HepG2 (cell line): ENCODE results near the gene RIN3.

Experiments used
- BRCA1 ChIP-seq: sonication (generic); formaldehyde crosslinking; IDR thresholded peaks from 2 replicates; pipeline ENCODE4 v1.4.0; 2020; ENCODE audit warnings: missing genetic modification reagents
- ESRRA ChIP-seq: sonication (generic); formaldehyde crosslinking; IDR thresholded peaks from 2 replicates; pipeline ENCODE4 v1.5.1; 2020; ENCODE audit warnings: mild to moderate bottlenecking, low read depth, missing genetic modification reagents
- HIVEP1 ChIP-seq: sonication (generic); formaldehyde crosslinking; IDR thresholded peaks from 2 replicates; pipeline ENCODE4 v1.4.0; 2020; ENCODE audit warnings: mild to moderate bottlenecking, missing genetic modification reagents
- POLR2AphosphoS5 ChIP-seq: IDR thresholded peaks from 2 replicates; pipeline ENCODE4 v1.6.1; 2012; ENCODE audit warnings: low read depth, low read length
- TAF1 ChIP-seq: sonication (generic); formaldehyde crosslinking; IDR thresholded peaks from 2 replicates; pipeline ENCODE4 v1.4.0; 2020; ENCODE audit warnings: missing genetic modification reagents
- ZNF562 ChIP-seq: sonication (generic); formaldehyde crosslinking; IDR thresholded peaks from 2 replicates; pipeline ENCODE4 v1.8.0; 2022; ENCODE audit warnings: missing genetic modification reagents, borderline replicate concordance
- TF ChIP-seq, protein P1 (sequence below): sonication (generic); formaldehyde crosslinking; IDR thresholded peaks from 2 replicates; pipeline ENCODE4 v1.5.1; 2020; ENCODE audit warnings: mild to moderate bottlenecking, missing genetic modification reagents, moderate library complexity
- TF ChIP-seq, protein P2 (sequence below): sonication (generic); formaldehyde crosslinking; IDR thresholded peaks from 2 replicates; pipeline ENCODE4 v1.4.0; 2020; ENCODE audit warnings: missing genetic modification reagents, borderline replicate concordance
- TF ChIP-seq, protein P3 (sequence below): IDR thresholded peaks from 2 replicates; pipeline ENCODE4 v1.6.1; 2016; ENCODE audit warnings: low read depth

DNA sequence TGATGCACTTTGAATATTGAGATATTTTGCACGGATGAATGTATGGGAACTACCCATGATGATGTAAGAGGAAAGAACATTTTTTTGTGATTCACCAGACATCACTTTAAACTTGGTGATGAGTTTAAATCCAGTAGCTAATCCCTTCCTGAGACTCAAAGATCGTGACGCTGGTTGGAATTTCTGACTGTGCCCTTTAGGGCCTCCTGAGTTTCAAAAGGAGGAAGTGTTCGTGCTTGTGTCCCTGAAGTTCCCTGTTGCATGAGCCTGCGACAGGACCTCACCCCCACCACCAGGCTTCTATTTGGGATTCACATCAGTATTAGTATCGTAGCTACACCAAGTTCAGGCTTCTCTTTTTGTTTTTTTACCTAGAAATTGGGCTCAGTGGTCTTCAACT lies 18.6 kb upstream of the RIN3 start:
- TF ChIP-seq, protein P1, sequence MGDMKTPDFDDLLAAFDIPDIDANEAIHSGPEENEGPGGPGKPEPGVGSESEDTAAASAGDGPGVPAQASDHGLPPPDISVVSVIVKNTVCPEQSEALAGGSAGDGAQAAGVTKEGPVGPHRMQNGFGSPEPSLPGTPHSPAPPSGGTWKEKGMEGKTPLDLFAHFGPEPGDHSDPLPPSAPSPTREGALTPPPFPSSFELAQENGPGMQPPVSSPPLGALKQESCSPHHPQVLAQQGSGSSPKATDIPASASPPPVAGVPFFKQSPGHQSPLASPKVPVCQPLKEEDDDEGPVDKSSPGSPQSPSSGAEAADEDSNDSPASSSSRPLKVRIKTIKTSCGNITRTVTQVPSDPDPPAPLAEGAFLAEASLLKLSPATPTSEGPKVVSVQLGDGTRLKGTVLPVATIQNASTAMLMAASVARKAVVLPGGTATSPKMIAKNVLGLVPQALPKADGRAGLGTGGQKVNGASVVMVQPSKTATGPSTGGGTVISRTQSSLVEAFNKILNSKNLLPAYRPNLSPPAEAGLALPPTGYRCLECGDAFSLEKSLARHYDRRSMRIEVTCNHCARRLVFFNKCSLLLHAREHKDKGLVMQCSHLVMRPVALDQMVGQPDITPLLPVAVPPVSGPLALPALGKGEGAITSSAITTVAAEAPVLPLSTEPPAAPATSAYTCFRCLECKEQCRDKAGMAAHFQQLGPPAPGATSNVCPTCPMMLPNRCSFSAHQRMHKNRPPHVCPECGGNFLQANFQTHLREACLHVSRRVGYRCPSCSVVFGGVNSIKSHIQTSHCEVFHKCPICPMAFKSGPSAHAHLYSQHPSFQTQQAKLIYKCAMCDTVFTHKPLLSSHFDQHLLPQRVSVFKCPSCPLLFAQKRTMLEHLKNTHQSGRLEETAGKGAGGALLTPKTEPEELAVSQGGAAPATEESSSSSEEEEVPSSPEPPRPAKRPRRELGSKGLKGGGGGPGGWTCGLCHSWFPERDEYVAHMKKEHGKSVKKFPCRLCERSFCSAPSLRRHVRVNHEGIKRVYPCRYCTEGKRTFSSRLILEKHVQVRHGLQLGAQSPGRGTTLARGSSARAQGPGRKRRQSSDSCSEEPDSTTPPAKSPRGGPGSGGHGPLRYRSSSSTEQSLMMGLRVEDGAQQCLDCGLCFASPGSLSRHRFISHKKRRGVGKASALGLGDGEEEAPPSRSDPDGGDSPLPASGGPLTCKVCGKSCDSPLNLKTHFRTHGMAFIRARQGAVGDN (CRISPR knock-in tag): no peak
- TF ChIP-seq POLR2AphosphoS5 (no peak), ZNF562 (CRISPR knock-in tag) (no peak), HIVEP1 (CRISPR knock-in tag) (no peak), BRCA1 (no peak), ESRRA (no peak), TAF1 (CRISPR knock-in tag) (no peak)
- TF ChIP-seq, protein P2, sequence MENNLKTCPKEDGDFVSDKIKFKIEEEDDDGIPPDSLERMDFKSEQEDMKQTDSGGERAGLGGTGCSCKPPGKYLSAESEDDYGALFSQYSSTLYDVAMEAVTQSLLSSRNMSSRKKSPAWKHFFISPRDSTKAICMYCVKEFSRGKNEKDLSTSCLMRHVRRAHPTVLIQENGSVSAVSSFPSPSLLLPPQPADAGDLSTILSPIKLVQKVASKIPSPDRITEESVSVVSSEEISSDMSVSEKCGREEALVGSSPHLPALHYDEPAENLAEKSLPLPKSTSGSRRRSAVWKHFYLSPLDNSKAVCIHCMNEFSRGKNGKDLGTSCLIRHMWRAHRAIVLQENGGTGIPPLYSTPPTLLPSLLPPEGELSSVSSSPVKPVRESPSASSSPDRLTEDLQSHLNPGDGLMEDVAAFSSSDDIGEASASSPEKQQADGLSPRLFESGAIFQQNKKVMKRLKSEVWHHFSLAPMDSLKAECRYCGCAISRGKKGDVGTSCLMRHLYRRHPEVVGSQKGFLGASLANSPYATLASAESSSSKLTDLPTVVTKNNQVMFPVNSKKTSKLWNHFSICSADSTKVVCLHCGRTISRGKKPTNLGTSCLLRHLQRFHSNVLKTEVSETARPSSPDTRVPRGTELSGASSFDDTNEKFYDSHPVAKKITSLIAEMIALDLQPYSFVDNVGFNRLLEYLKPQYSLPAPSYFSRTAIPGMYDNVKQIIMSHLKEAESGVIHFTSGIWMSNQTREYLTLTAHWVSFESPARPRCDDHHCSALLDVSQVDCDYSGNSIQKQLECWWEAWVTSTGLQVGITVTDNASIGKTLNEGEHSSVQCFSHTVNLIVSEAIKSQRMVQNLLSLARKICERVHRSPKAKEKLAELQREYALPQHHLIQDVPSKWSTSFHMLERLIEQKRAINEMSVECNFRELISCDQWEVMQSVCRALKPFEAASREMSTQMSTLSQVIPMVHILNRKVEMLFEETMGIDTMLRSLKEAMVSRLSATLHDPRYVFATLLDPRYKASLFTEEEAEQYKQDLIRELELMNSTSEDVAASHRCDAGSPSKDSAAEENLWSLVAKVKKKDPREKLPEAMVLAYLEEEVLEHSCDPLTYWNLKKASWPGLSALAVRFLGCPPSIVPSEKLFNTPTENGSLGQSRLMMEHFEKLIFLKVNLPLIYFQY: no peak
- TF ChIP-seq, protein P3, sequence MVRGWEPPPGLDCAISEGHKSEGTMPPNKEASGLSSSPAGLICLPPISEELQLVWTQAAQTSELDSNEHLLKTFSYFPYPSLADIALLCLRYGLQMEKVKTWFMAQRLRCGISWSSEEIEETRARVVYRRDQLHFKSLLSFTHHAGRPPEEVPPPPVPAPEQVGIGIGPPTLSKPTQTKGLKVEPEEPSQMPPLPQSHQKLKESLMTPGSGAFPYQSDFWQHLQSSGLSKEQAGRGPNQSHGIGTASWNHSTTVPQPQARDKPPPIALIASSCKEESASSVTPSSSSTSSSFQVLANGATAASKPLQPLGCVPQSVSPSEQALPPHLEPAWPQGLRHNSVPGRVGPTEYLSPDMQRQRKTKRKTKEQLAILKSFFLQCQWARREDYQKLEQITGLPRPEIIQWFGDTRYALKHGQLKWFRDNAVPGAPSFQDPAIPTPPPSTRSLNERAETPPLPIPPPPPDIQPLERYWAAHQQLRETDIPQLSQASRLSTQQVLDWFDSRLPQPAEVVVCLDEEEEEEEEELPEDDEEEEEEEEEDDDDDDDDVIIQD: no peak
